Superior temporal gyrus (tissue), 1 donor: Measurements from ENCODE around the gene KCNJ14.
A peak's percentile ranks its signal among the peaks of the same experiment; 100 is the strongest.
"Not testable (repeated sequence)": the region's sequence is repeated elsewhere in the genome, so short reads cannot be mapped to it uniquely, and the experiment has no call there.

Experiments
- DNase-seq: peaks from one replicate; pipeline ENCODE4 v3.0.0-alpha.2; 2016; ENCODE audit errors: extremely low spot score

The KCNJ14 gene

DNA sequence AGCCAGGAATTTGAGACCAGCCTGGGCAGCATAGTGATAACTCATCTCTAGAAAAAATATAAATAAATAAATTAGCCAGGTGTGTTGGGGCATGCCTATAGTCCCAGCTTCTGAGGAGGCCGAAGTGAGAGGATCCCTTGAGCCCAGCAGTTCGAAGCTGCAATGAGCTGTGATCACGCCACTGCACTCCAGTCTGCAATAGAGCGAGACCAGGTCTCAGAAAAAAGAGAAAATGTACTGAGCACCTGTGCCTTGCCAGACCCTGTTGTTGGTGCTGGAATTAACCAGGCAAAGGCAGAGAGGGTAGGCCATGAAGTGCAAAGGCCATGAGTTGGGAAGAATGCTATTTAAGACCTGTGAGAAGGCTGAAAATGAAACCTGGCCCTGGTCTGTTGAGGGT lies 16.5 kb downstream of the KCNJ14 start:
- no peak for DNase-seq

DNA sequence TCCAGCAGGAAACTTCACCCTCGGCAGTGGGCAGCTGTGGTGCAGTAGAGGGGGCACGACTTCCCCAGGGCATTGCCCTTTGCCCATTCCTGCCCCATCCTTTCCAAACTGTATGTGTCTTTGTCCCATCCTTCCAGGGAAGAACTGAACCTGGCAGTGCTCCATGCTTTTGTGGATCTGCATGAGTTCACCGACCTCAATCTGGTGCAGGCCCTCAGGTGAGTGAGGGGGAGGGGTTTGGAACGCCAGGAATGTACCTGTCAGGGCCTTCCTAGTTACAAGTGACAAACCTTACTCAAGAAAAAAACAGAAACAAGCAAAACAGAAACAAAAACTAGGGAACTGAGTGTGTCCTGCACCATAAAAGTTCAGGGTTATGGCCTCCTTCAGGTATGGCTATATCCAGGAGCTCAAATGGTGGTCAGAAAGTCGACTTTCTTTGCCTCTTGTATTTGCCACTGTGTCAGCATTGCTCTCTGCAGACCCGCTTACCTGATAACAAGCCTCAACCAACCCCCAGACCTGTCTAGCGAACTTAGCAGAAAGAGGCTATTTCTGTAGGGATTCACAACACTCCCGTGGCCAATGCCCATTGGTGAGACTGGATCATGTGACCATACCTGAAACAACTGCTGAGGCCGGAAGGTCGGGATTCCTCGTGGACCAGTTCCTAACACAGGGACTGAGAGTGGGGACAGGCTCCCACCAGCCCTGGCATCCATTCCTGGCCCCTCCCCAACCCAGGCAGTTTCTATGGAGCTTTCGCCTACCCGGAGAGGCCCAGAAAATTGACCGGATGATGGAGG lies 18.0 kb downstream of the KCNJ14 start:
- DNase-seq: no peak

GRCh38 chr19:48474084-48474592 lies 18.8 kb downstream of the KCNJ14 start:
- DNase-seq: no peak

GRCh38 chr19:48475369-48476068 lies 20.1 kb downstream of the KCNJ14 start:
- no peak for DNase-seq

- DNase-seq: no peak
These were observed 20.8 kb downstream of the KCNJ14 start for GRCh38 chr19:48476176-48476575.

- DNase-seq: no peak
These were observed 21.8 kb downstream of the KCNJ14 start for GRCh38 chr19:48477067-48477685.

DNA sequence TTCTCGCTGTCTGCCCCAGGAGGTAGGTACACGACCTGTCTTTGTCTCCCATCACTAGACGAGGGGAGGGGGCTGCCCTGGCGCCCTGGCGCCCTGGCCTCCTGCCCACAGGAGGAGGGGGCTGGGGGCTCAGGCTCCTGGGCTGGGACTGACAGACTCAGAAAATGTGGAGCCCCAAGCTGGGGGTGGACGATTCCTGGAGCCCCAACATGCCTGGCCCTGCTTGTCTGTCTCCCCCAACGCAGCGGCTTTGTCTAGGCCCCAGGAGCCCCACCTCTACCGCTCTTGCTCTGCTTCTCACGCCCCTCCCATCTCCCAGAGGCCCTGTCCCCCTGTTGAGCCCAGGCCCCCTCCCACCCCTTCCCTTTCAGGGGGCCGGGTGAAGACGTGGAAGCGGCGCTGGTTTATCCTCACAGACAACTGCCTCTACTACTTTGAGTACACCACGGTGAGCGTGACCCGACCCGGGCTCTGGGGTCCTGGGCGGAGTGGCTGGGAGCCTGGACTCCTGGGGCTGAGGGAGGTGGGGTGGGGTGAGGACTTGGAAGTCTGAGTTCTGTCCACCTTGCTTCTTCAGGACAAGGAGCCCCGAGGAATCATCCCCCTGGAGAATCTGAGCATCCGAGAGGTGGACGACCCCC lies 22.4 kb downstream of the KCNJ14 start:
- no peak for DNase-seq

DNA sequence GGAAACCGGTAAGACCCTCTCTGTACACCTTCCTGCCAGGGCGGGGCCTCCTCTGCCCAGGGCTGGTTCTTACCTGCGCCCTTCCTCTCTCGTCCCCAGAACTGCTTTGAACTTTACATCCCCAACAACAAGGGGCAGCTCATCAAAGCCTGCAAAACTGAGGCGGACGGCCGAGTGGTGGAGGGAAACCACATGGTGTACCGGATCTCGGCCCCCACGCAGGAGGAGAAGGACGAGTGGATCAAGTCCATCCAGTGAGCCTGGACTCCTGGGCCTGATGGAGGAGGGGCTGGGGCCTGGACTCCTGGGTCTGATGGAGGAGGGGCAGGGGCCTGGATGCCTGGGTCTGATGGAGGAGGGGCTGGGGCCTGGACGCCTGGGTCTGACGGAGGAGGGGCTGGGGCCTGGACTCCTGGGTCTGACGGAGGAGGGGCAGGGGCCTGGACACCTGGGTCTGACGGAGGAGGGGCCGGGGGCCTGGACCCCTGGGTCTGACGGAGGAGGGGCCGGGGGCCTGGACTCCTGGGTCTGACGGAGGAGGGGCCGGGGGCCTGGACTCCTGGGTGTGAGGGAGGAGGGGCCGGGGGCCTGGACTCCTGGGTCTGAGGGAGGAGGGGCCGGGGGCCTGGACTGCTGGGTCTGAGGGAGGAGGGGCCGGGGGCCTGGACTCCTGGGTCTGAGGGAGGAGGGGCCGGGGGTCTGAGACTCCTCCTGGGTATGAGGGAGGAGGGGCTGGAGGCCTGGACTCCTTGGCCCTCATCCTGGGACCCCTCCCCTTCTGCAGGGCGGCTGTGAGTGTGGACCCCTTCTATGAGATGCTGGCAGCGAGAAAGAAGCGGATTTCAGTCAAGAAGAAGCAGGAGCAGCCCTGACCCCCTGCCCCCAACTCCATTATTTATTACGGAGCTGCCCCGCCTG lies 23.2 kb downstream of the KCNJ14 start:
- DNase-seq: no peak

DNA sequence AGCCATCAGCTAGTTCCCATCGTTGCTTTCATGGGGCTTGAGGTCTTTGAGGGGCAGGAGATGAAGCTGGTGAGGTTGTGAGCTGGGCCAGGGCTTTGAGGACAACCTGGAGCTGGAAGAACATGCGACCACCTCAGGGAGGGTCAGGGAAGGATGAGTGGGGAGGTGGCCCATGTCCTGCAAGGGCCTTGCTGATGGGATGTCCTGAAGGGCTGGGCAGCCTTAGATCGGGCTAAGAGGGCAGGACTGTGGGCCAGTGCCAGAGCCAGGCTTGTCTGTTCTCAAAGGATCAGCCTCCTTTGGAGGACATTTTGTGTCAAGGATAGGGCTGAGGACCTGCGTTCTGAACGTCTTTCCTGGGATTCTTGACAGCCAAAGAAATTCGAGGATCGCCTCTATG lies 24.3 kb downstream of the KCNJ14 start:
- no peak for DNase-seq

- DNase-seq: peak; percentile 69
These were observed 24.8 kb downstream of the KCNJ14 start for GRCh38 chr19:48480183-48480557.

GRCh38 chr19:48480558-48481500 lies 25.5 kb downstream of the KCNJ14 start:
- peak; percentile 54 for DNase-seq

DNA sequence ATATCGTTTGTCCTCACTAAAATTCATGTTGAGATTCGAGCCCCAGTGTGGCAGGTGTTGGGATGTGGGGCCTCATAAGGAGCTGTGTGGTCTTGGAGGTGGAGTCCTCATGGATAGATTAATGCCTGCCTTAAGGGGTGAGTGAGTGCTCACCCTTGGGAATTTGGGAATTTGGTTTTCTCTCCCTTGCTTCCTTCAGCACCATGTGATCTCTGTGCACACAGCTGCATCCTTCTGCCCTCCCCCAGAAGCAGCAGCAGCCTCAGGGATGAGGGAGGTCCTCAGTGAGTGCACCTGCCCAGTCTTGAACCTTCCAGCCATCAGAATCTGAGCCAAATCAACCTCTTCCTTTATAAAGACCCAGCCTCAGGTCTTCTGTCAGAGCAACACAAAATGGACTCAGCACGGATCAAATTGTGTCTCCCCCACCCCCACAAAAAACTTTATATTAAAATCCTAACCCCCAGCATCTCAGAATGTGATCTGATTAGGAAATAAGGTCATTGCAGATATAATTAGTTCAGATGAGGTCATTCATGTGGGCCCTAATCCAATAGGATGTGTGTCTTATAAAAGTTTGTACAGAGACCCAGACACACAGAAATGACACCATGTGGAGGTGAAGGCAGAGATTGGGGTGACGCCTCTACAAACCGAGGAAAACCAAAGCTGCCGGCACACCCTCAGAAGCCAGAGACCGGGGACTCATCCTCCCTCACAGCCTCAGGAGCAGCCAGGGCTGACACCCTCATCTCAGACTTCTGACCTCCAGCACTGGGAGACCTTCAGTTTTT lies 26.7 kb downstream of the KCNJ14 start:
- no peak for DNase-seq

- no peak for DNase-seq
These were observed 27.9 kb downstream of the KCNJ14 start for GRCh38 chr19:48483301-48483700.

DNA sequence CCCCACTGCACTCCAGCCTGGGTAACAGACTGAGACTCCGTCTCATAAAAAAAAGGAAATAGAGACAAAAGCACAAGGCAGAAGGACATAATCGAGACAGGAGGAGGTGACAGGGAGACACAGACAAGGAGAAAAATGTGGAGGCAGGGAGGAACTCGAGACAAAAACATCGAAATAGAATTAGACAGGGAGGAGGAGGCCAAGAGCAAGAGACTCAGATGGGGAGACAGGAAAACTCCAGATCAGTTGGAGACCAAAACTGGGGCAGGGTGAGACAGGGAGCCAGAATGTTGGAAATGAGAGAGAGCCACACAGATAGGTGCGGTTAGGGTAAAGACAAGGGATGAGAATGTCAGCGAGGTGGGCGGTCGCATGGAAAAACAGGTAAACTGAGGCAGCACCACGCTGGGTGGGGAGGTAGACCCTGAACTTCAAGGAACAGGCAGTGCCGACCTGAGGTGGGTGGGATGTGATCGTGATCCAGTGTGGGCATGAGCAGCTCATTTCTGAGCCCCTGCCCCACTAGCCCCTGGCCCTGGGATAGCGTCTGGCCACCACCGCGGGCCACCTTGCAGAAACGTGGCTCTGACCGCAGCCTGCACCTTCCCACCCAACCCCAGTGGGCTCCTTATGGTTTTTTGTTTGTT lies 29.0 kb downstream of the KCNJ14 start:
- DNase-seq: no peak

- DNase-seq: no peak
These were observed 29.7 kb downstream of the KCNJ14 start for GRCh38 chr19:48484931-48485612.

- not testable (repeated sequence) for DNase-seq
These were observed 31.3 kb downstream of the KCNJ14 start for GRCh38 chr19:48486706-48487105.

GRCh38 chr19:48487544-48487943 lies 32.2 kb downstream of the KCNJ14 start:
- DNase-seq: no peak

GRCh38 chr19:48487948-48488347 lies 32.6 kb downstream of the KCNJ14 start:
- DNase-seq: no peak
